ENCODE results near the gene RASL11B.

Gene RASL11B

GRCh38 chr4:52879471-52879870 is 17.4 kb downstream of the RASL11B start:
- no peak overlapping the region for H3K4me3 ChIP-seq (replicated peaks in 1 of 2; ENCODE audit: low read depth in 2 of 2, low read length in 2 of 2)
- TF ChIP-seq CTCF (IDR thresholded peaks at IDR 0.05; ENCODE audit: low read depth, low read length), result no peak
- DNase-seq (ENCODE audit: low read depth in 2 of 2), result no peak

DNA sequence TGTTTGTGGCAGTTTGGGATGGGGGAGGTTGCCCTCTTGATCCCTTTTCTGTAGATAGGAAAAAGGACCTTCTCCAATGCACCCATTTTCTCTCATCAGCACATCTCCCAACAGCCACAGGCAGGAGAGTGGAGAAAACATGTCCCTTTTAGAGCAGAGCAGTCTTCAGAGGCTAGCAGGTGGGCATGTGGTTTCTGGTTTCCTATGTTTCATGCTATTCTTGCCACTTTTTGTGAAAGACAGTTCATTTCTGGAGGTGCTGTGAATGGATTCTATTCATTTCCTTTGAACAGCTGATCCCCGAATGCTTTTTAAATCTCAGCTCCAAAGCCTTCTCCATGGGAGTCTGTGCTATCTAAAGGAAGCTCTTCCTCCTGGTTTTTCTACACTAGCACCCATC is 18.9 kb downstream of the RASL11B start:
- TF ChIP-seq CTCF (IDR thresholded peaks at IDR 0.05; ENCODE audit: low read depth, low read length), result no peak
- DNase-seq (ENCODE audit: low read depth in 2 of 2), result no peak
- H3K4me3 ChIP-seq (replicated peaks in 1 of 2; ENCODE audit: low read depth in 2 of 2, low read length in 2 of 2), result no peak overlapping the region

- DNase-seq (ENCODE audit: low read depth in 2 of 2), result no peak
- no peak overlapping the region for H3K4me3 ChIP-seq (replicated peaks in 1 of 2; ENCODE audit: low read depth in 2 of 2, low read length in 2 of 2)
- TF ChIP-seq CTCF (IDR thresholded peaks at IDR 0.05; ENCODE audit: low read depth, low read length), result no peak
These were observed 21.1 kb downstream of the RASL11B start for GRCh38 chr4:52883183-52883621.

- no peak overlapping the region for H3K4me3 ChIP-seq (replicated peaks in 1 of 2; ENCODE audit: low read depth in 2 of 2, low read length in 2 of 2)
- no peak for DNase-seq (ENCODE audit: low read depth in 2 of 2)
- TF ChIP-seq CTCF (IDR thresholded peaks at IDR 0.05; ENCODE audit: low read depth, low read length), result no peak
These were observed 21.9 kb downstream of the RASL11B start for GRCh38 chr4:52883707-52884669.

DNA sequence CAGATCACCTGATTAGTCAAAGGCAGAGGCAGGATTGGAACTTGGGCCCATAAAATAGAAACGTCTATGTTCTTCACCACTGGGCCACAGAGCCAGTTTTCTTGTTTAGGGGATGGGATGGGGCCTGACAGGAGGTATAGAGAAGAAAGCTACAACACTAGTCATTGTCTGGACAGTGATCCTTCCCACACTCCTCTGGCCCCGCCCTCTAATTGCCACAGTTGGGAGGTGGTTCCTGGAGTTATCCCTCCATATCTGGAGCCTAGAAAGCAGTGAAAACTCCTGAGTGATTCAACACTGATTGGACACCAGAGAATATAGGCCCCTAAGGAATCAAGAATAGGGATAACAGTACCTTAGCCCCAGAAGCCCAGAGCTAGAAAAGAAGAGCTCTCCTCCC is 22.9 kb downstream of the RASL11B start:
- TF ChIP-seq CTCF (IDR thresholded peaks at IDR 0.05; ENCODE audit: low read depth, low read length), result no peak
- no peak overlapping the region for H3K4me3 ChIP-seq (replicated peaks in 1 of 2; ENCODE audit: low read depth in 2 of 2, low read length in 2 of 2)
- DNase-seq (ENCODE audit: low read depth in 2 of 2), result no peak

- no peak for TF ChIP-seq CTCF (IDR thresholded peaks at IDR 0.05; ENCODE audit: low read depth, low read length)
- DNase-seq (ENCODE audit: low read depth in 2 of 2), result no peak
- H3K4me3 ChIP-seq (replicated peaks in 1 of 2; ENCODE audit: low read depth in 2 of 2, low read length in 2 of 2), result no peak overlapping the region
These were observed 27.2 kb downstream of the RASL11B start for GRCh38 chr4:52889354-52889753.

Data from cardiac fibroblast (primary cell).